SJSA1 (cell line): Measurements from ENCODE around the gene FUZ. TPM values are rescaled to one million over a fixed set of nuclear protein-coding genes. Genes with fewer than 3 reads are reported as not detected.
A peak's percentile ranks its signal among the peaks of the same experiment; 100 is the strongest.

Source experiments
- DNase-seq, 2 experiments: peaks; one replicate each; pipeline ENCODE4 v3.0.0-alpha.2; 2015 to 2020; ENCODE audit warnings: low spot score in 2 of 2, low read depth in 1 of 2
- H3K27ac ChIP-seq: fragments of 250-450 bp; sonication (Bioruptor Pico); 2 replicates; pipeline ENCODE4 v1.5.1; 2020; ENCODE audit warnings: mild to moderate bottlenecking, moderate library complexity
- H3K27me3 ChIP-seq: fragments of 250-450 bp; sonication (Bioruptor Pico); replicated peaks from 2 replicates; pipeline ENCODE4 v1.5.1; 2020; ENCODE audit warnings: mild to moderate bottlenecking, moderate library complexity
- H3K36me3 ChIP-seq: fragments of 250-450 bp; sonication (Bioruptor Pico); 2 replicates; pipeline ENCODE4 v1.5.1; 2020; ENCODE audit warnings: mild to moderate bottlenecking
- H3K4me1 ChIP-seq: fragments of 250-450 bp; sonication (Bioruptor Pico); replicated peaks from 2 replicates; pipeline ENCODE4 v1.6.1; 2021; ENCODE audit warnings: mild to moderate bottlenecking
- H3K4me3 ChIP-seq: fragments of 250-450 bp; sonication (Bioruptor Pico); 2 replicates; pipeline ENCODE4 v1.5.1; 2020; ENCODE audit warnings: mild to moderate bottlenecking
- H3K9me3 ChIP-seq: fragments of 250-450 bp; sonication (Bioruptor Pico); replicated peaks from 2 replicates; pipeline ENCODE4 v1.5.1; 2020; ENCODE audit warnings: mild to moderate bottlenecking
- total RNA-seq: library from RNA; depleted of rRNA; stranded (reverse); fragments of >200 nt; shearing (Covaris generic); gene quantifications from 2 replicates; pipeline ENCODE4 v1.2.3, GENCODE V29; 2014; rRNA removed

FUZ gene, protein sequence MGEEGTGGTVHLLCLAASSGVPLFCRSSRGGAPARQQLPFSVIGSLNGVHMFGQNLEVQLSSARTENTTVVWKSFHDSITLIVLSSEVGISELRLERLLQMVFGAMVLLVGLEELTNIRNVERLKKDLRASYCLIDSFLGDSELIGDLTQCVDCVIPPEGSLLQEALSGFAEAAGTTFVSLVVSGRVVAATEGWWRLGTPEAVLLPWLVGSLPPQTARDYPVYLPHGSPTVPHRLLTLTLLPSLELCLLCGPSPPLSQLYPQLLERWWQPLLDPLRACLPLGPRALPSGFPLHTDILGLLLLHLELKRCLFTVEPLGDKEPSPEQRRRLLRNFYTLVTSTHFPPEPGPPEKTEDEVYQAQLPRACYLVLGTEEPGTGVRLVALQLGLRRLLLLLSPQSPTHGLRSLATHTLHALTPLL
- total RNA-seq: 3.4 and 10.0 TPM in 2 replicates

DNA sequence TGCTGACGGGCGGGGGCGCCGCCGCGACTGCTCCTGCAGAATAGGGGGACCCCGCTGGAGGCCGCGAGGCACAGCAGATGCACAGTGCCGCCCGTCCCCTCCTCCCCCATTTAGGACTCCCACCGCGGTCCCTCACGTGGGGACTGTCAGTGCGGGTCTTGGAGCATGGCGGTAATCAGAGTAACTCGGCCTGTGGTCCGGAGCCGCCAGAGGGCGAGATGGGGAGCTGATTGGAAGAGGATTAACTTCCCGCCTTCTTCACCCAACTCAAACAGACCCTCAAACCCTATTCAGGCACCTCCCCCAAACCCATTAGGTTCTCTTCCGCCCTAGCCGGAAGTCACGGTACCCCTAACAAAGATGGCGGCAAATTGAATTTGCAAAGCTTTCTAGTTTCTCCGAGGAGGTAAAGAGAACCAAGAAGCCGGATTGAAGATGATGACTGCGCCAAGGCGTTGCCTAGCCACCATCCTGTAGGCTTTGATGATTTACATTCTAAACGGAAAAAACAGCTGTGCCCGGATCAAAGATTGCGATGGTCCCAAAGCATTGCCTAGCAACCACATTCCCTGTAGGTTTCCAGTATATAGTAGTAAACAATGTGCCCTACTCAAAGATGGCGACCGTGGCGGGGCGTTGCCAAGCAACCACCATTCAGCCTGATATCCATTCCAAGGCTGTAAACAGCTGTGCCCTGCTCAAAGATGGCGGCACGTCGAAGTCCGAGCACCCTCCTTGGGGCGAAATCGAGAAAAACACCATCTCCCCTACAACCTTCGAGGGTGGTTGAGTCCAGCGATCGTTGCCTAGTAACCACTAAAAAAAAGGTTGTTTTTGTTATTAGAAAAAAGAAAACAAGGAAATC lies at the start of gene FUZ:
Gene FUZ (minus strand): TSS at position 296 of the 865 bp plus-strand sequence. CDS start 186 bp downstream, at position 110.
- Histone ChIP-seq H3K4me3 (peak within 1 kb of the TSS; percentile 48), H3K27ac (peak within 1 kb of the TSS; percentile 96), H3K36me3 (peaks cover 1% of the 10 kb centered on the region; the same call in 1 of the 2 replicates), H3K4me1 (peaks cover 25% of the 10 kb centered on the region), H3K27me3 (no peaks in the 10 kb centered on the region), H3K9me3 (no peaks in the 10 kb centered on the region)
- DNase-seq: peak; percentile 95 to 97

DNA sequence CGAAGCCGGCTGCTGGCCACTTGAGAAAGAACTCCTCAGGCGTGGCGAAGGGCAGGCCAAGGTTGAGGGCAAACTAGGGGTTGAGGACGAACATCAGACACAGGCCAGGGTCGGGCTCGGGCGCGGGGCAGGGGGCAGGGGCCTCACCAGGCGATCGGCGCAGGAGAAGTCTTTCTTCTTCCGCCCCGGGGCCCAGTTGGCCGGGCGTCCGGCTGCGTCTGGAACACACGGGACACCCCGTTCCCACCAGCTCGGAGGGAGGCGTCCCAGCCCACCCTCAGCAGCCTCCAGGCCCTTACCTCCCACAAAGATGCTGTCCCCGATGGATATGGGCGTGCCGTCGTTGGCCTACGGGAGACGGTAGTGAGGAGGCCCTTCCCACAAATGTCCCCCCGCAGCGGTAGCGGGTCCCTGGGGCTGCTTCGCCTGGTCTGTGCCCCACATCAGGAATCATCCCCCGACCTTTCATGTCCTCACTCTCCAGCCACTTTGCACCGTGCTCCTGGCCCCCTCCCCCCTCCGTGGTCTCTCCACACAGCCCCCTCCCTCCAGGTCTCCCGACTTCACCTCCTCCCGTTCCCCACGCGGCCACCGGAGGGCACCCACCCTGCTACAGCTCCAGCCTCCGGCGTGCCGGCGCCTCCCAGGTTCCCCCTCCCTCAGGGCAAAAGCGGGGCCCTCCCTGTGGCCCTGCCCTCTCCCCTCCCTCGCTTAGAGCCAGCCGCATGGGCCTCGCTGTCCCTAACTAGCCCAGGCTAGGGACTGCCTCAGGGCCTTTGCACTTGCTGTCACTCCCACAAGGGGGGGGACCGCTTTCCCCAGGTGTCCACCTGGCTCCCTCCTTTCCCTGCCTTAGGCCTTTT lies 49.5 kb upstream of the FUZ start:
- no peaks in the 10 kb centered on the region for H3K27me3 ChIP-seq
- peaks cover 71% of the 10 kb centered on the region for H3K36me3 ChIP-seq

DNA sequence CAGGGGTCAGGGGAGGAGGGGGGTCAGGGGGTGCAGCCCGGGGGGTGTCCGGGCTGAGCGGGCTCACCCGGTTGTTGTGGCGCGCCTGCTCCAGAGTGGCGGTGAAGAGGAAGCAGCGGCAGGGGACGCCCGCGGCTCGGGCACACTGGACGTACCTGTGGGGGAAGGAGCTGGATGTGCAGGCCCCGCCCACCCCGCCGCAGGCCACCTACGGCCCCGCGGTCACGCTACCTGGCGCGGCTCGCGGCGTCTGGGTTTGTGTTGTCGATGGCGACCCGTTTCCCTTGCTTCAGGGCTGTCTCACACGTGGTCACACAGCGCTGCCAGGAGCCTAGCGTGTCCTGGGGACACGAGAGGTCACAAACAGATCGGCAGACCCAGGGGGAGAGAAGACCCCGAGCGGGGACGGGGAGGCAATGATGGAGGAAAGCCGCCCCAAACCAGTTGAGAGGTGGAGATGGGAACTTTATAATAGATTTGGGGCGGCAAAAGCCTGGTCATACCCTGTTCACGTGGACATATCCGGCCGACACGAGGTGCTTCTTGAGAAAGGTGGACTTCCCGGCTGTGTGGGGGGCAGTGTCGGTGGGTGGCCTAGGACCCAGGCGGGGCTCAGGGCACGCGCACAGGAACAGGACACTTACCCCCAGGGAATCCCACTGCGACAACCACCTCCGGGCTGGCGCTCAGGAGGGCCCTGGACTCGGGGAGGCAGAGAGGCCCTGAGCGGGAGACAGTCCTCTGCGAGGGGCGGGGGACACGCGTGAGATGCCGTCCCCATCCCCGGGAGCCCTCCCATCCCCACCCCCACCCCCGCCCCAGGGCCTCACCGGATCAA lies 48.7 kb upstream of the FUZ start:
- H3K4me1 ChIP-seq: peaks cover 40% of the 10 kb centered on the region
- H3K27me3 ChIP-seq: no peaks in the 10 kb centered on the region
- DNase-seq: no peak
- no peak overlapping the region for H3K27ac ChIP-seq
- H3K36me3 ChIP-seq: peaks cover 79% of the 10 kb centered on the region
- no peak overlapping the region for H3K4me3 ChIP-seq
- H3K9me3 ChIP-seq: no peaks in the 10 kb centered on the region

More for the DNA sequence above, 49.5 kb upstream of the FUZ start:
- H3K4me3 ChIP-seq: no peak overlapping the region
- H3K9me3 ChIP-seq: no peaks in the 10 kb centered on the region
- peaks cover 42% of the 10 kb centered on the region for H3K4me1 ChIP-seq
- no peak overlapping the region for H3K27ac ChIP-seq
- no peak for DNase-seq

DNA sequence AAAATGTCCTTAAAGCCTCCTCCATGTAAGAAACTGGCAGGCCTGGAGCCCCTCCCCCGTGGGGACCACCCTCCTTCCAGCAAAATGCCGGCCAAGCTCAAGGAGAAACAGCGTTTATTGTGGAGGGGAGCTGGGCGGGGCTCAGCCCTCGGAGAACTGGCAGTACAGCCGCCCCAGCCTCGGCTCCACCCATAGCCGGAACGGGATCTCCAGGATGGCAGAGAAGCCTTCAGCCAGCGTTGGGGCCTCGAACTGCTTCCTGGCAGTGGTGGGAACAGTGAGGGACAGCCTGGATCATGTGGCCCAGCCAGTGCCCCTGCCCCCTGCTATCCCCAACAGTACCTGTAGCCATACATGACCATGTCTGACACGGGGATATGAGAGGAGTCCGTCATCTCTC lies 48.0 kb upstream of the FUZ start:
- no peak for DNase-seq
- H3K4me1 ChIP-seq: peaks cover 34% of the 10 kb centered on the region
- peaks cover 84% of the 10 kb centered on the region for H3K36me3 ChIP-seq
- H3K4me3 ChIP-seq: no peak overlapping the region
- H3K27me3 ChIP-seq: no peaks in the 10 kb centered on the region
- H3K9me3 ChIP-seq: no peaks in the 10 kb centered on the region
- H3K27ac ChIP-seq: no peak overlapping the region

- Histone ChIP-seq H3K36me3 (peaks cover 90% of the 10 kb centered on the region), H3K9me3 (no peaks in the 10 kb centered on the region), H3K27ac (peak overlapping the region; percentile 62; the same call in 1 of the 2 replicates), H3K4me3 (no peak overlapping the region), H3K4me1 (peaks cover 29% of the 10 kb centered on the region), H3K27me3 (no peaks in the 10 kb centered on the region)
- no peak for DNase-seq
Measured at GRCh38 chr19:49860336-49861102, 47.4 kb upstream of the FUZ start.

- no peaks in the 10 kb centered on the region for H3K9me3 ChIP-seq
- peak overlapping the region; percentile 62 for H3K27ac ChIP-seq
- peaks cover 93% of the 10 kb centered on the region for H3K36me3 ChIP-seq
- H3K4me3 ChIP-seq: no peak overlapping the region
- peaks cover 26% of the 10 kb centered on the region for H3K4me1 ChIP-seq
- no peak for DNase-seq
- no peaks in the 10 kb centered on the region for H3K27me3 ChIP-seq
Measured at GRCh38 chr19:49859682-49860335, 46.7 kb upstream of the FUZ start.

- no peak for DNase-seq
- Histone ChIP-seq H3K9me3 (no peaks in the 10 kb centered on the region), H3K4me3 (no peak overlapping the region), H3K27ac (peak overlapping the region; percentile 62), H3K36me3 (peaks cover 89% of the 10 kb centered on the region), H3K27me3 (no peaks in the 10 kb centered on the region), H3K4me1 (peaks cover 32% of the 10 kb centered on the region)
Measured at GRCh38 chr19:49858088-49858985, 45.2 kb upstream of the FUZ start.

DNA sequence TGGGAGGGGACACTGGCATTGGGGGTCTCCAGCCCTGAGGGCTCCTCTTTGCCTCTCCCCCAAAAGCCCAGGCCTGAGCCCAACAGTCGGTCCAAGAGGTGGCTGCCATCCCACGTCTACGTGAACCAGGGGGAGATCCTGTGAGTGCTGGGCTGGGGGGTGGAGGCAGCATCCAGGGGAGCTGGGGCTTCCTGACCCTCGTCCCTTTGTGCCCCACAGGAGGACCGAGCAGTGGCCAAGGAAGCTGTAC lies 44.7 kb upstream of the FUZ start:
- Histone ChIP-seq H3K4me3 (no peak overlapping the region), H3K36me3 (peaks cover 83% of the 10 kb centered on the region), H3K27me3 (no peaks in the 10 kb centered on the region), H3K4me1 (peaks cover 35% of the 10 kb centered on the region), H3K9me3 (no peaks in the 10 kb centered on the region), H3K27ac (no peak overlapping the region)
- no peak for DNase-seq

GRCh38 chr19:49857061-49857837 lies 44.2 kb upstream of the FUZ start:
- DNase-seq: no peak
- peaks cover 78% of the 10 kb centered on the region for H3K36me3 ChIP-seq
- no peak overlapping the region for H3K4me3 ChIP-seq
- H3K9me3 ChIP-seq: no peaks in the 10 kb centered on the region
- H3K4me1 ChIP-seq: peaks cover 40% of the 10 kb centered on the region
- H3K27me3 ChIP-seq: no peaks in the 10 kb centered on the region
- H3K27ac ChIP-seq: no peak overlapping the region

GRCh38 chr19:49856574-49857021 lies 43.5 kb upstream of the FUZ start:
- H3K36me3 ChIP-seq: peaks cover 74% of the 10 kb centered on the region
- no peaks in the 10 kb centered on the region for H3K27me3 ChIP-seq
- DNase-seq: no peak
- H3K9me3 ChIP-seq: no peaks in the 10 kb centered on the region
- no peak overlapping the region for H3K27ac ChIP-seq
- H3K4me3 ChIP-seq: no peak overlapping the region
- peaks cover 45% of the 10 kb centered on the region for H3K4me1 ChIP-seq
